Limb (tissue), 2 donors: ENCODE results near the gene ABCC4.

Source experiments
- DNase-seq, 2 donors: peaks; one replicate each; pipeline ENCODE4 v3.0.0-alpha.2; 2016; ENCODE audit errors: extremely low spot score in 2 of 2

Gene ABCC4

GRCh38 chr13:95056266-95056665, 245.0 kb downstream of the ABCC4 start:
- DNase-seq = no peak

GRCh38 chr13:95050800-95051615, 250.2 kb downstream of the ABCC4 start:
- DNase-seq = no peak

GRCh38 chr13:95049772-95050171, 251.5 kb downstream of the ABCC4 start:
- DNase-seq = no peak

DNA sequence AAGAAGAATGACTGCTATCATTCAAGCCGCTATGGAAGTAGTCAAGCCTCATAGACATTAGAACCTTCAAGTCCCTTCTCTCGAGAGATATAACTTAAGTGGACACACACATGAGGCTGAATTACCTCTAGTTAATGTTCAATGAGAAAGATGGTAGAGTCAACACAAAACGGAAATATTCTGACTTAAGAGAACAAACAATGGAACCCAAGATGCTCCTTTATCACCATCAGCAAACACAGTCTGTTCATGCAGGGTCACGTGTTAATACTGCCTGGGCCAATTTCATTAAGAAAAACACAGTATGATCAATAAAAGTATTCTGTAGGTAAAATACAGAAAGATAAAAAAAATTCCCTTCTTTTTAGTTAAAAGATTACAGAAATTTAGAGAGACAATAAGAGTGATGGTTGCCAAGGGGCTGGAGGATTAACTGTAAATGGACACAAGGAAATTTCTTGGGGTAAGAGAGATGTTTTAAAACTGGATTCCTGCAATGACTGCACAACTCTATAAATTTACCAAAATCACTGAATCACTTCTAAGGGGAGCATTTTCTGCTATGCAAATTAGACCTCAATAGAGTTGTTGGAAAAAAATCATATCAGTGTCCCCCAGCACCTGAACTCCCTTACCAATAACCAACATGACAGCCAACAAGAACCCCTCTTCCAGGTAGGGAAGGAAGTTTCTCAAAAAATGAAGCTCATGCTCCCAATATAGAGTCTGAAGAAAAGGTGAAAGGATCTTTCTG, 256.6 kb downstream of the ABCC4 start:
- DNase-seq = no peak

GRCh38 chr13:95039415-95039814, 261.8 kb downstream of the ABCC4 start:
- no peak for DNase-seq

- no peak for DNase-seq
Measured at GRCh38 chr13:95038949-95039348, 262.3 kb downstream of the ABCC4 start.

DNA sequence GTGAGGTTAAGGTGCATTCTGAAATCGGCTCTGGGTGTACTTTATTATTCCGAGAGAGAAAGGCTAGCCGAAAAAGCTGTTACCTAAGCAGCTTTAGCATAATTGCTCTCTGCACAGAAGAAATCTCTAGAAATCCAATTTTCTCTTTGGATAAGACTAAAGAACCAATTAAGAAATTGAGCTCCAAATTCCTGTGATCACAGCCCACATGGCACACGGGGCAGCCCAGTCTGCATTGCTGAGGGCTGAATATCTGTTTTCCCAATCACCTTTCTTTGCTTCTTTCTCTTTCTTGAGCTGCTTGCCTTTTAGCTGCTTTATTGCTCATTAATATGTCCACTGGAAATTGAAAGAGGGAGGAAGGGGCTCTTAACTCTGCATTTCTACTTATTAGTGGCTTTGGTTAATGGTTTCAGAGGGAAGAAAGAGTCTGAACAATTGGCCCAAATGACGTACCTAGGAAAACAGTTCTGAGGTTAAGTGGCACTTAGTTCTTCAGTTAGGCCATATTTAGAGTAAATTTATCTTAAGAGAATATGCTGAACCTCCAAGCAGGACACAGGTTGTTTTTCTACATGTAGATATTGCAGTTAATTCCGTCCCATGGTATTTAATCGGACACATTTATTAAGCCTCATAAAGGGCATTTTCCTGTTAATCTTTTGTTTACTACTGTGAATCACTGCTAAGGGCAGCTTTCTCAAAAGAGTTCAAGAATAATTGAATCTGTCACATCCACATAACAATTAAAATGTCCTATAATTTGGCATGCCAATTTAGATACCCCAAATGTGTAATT, 265.7 kb downstream of the ABCC4 start:
- DNase-seq = no peak

DNA sequence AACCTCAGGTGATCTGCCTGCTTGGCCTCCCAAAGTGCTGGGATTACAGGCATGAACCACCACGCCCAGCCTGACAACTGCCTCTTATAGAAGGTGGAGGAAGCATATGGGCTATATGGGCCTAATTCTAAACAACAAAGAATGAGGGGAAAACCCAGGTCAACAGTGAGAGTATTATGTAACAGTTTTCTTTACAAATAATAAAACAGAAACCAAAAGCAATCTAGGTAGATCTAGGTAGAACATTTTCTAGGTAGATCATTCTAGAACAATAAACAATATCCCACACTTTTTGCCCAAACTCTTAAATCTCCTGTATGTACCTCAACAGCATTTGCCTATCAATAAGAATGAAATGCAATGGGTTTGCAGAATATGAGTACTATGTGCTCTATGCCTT, 267.4 kb downstream of the ABCC4 start:
- no peak for DNase-seq

DNA sequence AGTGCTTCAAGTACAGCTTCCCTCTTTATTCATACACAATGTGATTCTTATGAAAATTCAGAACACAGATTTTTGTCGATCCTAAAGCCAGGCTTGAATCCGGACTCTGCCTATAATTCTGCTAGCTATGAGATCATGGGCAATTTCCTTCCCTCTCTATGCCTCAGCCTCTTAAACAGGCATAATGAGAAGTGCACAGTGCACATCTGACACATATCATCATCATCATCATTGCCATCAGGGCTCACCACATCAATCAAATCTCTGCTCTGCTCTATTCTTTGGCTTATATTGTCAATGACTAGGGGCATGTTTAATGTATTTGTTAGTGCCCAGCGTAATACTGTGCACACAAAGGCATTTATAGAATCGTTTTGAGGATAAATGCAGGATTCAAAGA, 269.1 kb downstream of the ABCC4 start:
- no peak for DNase-seq

DNA sequence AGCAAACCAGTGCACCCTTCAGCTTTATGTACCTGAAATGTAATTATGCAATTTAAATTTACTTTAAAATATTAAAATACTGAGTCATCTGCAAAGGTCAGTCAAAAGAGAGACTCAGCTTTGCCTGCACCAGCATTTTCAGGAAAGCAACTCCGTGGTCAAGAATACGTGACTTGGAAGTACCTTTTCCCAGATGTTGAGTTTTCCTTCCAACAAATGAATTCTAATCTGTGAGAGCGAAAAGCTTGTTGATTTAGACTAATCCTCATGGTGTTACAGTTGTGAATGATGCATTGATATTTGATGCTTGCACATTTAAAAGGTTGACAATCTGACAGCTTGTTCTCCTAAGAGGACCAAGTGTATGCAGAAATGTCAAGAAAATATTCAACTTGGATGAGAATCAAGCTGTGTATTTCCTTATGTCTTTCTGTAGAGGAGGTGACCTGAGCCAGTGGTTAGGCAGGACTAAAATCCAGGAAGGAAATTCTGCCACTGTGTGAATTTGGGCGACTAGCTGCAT, 270.4 kb downstream of the ABCC4 start:
- no peak for DNase-seq

DNA sequence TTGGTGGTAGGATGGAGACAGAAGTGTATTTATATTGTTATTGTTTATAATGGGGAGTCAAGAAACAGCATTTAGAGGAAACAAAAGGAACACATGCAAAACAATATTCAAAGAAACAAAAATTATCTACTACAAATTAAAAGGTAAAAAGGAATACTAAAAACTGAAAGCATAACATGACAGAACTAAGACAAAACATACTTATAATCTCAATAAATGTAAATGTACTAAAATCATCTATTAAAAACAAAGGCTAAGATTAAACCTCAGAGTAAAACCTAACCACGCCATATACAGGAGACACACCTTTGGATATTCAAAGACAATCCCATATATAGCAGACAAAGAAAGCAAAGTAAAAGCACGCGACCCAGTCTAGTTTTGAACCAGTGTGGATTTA, 273.6 kb downstream of the ABCC4 start:
- DNase-seq = no peak

DNA sequence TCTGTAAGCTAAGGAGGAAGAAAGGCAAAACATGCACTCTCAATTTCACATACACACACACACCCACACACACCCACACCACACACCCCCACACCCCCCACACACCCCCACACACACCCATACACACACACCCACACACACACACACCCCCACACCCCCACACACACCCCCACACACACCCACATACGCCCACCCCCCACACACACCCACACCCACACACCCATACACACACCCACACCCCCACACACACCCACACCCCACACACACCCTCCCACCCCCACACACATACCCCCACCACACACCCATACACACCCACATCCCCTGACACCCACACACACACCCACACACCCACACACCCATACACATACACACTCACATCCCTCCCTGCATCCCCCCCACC, 276.1 kb downstream of the ABCC4 start:
- DNase-seq = no peak

DNA sequence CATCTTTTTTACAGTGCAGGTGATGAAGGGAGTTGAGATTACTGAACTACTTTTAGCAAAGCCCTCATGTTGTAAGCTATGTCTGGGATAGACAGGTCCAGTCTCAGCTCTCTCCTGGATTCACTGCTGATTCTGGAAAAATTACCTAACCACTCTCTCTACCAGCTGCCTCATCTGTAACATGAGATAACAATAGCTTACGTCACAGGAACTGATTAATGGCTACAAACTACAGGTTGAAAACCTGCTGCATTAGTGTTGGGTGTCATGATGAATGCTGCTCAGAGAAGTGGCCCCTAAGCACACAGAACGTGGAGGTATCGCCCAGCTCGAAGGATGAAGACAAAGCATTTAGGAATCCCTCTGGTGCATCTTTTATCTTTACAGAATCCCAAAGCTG, 277.8 kb downstream of the ABCC4 start:
- DNase-seq = no peak

DNA sequence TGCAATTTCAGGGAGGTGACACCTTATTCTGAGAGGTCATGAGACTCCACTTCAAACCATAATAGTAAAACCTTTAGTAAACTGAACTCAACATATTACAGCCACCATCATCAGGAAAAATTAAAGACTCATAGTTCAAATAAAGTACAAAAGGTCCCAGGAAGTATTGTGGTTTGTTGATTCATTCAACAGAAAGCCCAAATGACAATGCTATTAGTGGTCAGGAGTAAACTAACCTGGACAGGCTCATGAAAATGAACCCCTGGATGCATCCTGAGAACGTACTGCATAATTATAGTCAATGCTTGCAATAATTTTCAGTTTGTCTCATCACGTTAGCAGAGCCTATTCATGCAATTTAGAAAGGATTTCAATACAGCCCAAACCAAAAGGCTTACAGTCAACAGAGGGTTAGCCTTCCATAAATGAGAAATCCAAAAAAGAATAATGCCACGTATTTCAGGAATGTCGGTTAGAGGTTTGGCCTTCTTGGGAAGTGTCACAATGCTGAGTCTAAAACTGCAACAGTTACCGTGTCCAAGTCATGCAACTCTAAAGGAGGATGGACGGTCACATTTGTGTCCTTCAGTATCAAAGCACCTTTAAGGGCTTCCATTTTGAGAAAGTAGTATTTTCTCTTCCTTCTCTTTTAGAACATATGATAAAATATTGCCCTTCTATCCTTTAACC, 280.8 kb downstream of the ABCC4 start:
- DNase-seq = no peak

GRCh38 chr13:95019886-95020285, 281.4 kb downstream of the ABCC4 start:
- no peak for DNase-seq

GRCh38 chr13:95007322-95007721, 293.9 kb downstream of the ABCC4 start:
- no peak for DNase-seq

- DNase-seq = no peak
Measured at GRCh38 chr13:95005300-95005699, 296.0 kb downstream of the ABCC4 start.

- peak; percentile 8 to 53 for DNase-seq
Measured at GRCh38 chr13:95003019-95003813, 298.0 kb downstream of the ABCC4 start.

DNA sequence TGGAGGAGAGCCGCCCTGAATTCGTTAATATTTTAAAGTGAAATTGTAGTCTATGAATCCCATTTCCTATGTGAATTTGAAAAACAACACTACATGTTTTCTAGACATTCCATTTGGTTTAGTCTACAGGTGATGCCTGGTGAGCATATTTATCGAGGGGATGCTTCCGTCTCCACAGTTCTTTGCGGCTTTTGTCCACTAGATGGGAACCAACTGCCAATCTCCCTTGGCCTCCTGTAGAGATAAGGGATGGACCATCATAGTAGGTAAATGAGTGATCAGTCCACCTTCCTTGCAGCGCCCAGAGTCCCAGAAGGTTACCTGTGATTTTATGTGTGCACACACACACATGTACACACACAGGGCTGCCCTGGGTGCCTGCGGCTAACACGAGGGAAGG, 299.1 kb downstream of the ABCC4 start:
- DNase-seq = no peak

DNA sequence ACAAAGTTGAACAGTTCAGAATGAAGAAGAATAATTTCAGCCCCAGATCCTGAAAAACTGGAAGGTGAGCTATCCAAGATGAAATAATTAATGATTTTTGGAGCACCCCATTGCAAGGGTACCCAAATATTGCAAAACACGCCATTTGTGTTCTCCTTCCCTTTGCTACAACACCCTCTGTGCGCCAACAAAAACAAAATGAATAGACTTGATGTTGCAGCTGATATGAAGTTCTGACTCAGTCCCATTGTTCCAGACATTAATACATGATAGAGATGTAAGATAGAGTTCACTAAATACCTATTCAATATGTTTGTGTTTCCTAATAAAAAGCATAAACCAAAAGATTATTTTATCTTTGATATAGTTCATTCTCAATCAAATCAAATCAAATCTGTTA, 301.4 kb downstream of the ABCC4 start:
- no peak for DNase-seq
